Body of pancreas (tissue), 4 donors: ENCODE measurements around the gene SLITRK6. TPM values are rescaled to one million over a fixed set of nuclear protein-coding genes. Genes with fewer than 3 reads are reported as not detected.

ENCODE experiments used
- ATAC-seq: fragments of 150-250 bp; one replicate; pipeline ENCODE4 v1.9.1; 2016
- DNase-seq, 4 donors: peaks; one replicate each; pipeline ENCODE4 v3.0.0-alpha.2; 2019
- H3K27ac ChIP-seq, 4 donors: fragments of 200-600 bp; sonication (generic); 1 replicate in 3 of 4; 2 replicates in 1 of 4; pipeline versions ENCODE4 v1.5.1 to v1.6.1; 2016 to 2019; ENCODE audit warnings: mild to moderate bottlenecking in 1 of 4, mixed read lengths in 1 of 4, moderate library complexity in 1 of 4
- H3K27me3 ChIP-seq, 2 donors: fragments of 200-600 bp; sonication (generic); one replicate each; pipeline ENCODE4 v1.6.0; 2016; ENCODE audit warnings: mild to moderate bottlenecking in 1 of 2
- H3K36me3 ChIP-seq, 2 donors: fragments of 200-600 bp; sonication (generic); replicated peaks in 1 of 2; 2 replicates each; pipeline ENCODE4 v1.5.1; 2016; ENCODE audit warnings: low read depth in 2 of 2; ENCODE audit not compliant: insufficient read depth in 1 of 2
- H3K4me1 ChIP-seq: fragments of 200-600 bp; sonication (generic); one replicate; pipeline ENCODE4 v1.6.0; 2016
- H3K4me3 ChIP-seq, 2 donors: fragments of 200-600 bp; sonication (generic); 1 replicate in 1 of 2; 2 replicates in 1 of 2; pipeline ENCODE4 v1.5.1; 2016 to 2019
- H3K9me3 ChIP-seq, 3 donors: fragments of 200-600 bp; sonication (generic); 1 replicate in 2 of 3; 2 replicates in 1 of 3; pipeline ENCODE4 v1.5.1; 2016
- CTCF ChIP-seq, 7 experiments: fragments of 450-650 bp in 4 of 7; fragments of 200-600 bp in 3 of 7; sonication (generic) in 3 of 7; IDR thresholded peaks; one replicate each; pipeline ENCODE4 v1.5.1; 2016 to 2019; ENCODE audit warnings: antibody characterized with exemption in 7 of 7
- POLR2A ChIP-seq, 3 donors: fragments of 450-650 bp; IDR thresholded peaks; one replicate each; pipeline ENCODE4 v1.6.1; 2016; ENCODE audit warnings: antibody characterized with exemption in 3 of 3, mild to moderate bottlenecking in 2 of 3
- WGBS, 2 donors: methylation state at CpG; one replicate each; pipeline ENCODE4 v1.1.5; 2017; 5-methylcytosine and 5-hydroxymethylcytosine counted together
- intact Hi-C: fragments of 100-400 bp; cut with DNase I; formaldehyde crosslinking; loops from one replicate; pipeline ENCODE4 v1.15.1; 2023
- total RNA-seq, 2 donors: library from RNA; depleted of rRNA; stranded (reverse); fragments of >200 nt; gene quantifications; one replicate each; pipeline ENCODE4 v1.1.0, GENCODE V29; 2016

The SLITRK6 gene
- not detected for total RNA-seq

- Histone ChIP-seq H3K27me3 (no peaks in the 10 kb centered on the region), H3K36me3 (no peaks in the 10 kb centered on the region), H3K27ac (no peak within 1 kb of the TSS), H3K4me1 (no peaks in the 10 kb centered on the region), H3K9me3 (no peaks in the 10 kb centered on the region), H3K4me3 (no peak within 1 kb of the TSS)
- 10 to 11% methylated on average over 3 of the region's 3 CpGs for WGBS, 2 donors
- intact Hi-C loops: no loop called here
- TF ChIP-seq POLR2A (IDR thresholded peaks at IDR 0.05) (no peak), CTCF (IDR thresholded peaks at IDR 0.05) (no peak)
- ATAC-seq: no peak
- peak in 1 of 4 donors; percentile 1 for DNase-seq
Measured at GRCh38 chr13:85799097-85799582, at the start of gene SLITRK6. Gene SLITRK6 (minus strand): TSS chr13:85799419. CDS start chr13:85796508, 2,911 bp downstream.

GRCh38 chr13:85847012-85847411, 47.8 kb upstream of the SLITRK6 start:
- Histone ChIP-seq H3K36me3 (no peaks in the 10 kb centered on the region), H3K9me3 (peaks cover 0 to 15% (median 0%) of the 10 kb centered on the region in 3 donors), H3K4me1 (no peaks in the 10 kb centered on the region), H3K4me3 (no peak overlapping the region), H3K27me3 (no peaks in the 10 kb centered on the region), H3K27ac (no peak overlapping the region)
- no peak for TF ChIP-seq CTCF (IDR thresholded peaks at IDR 0.05)
- 64 to 66% methylated on average over 6 of the region's 6 CpGs for WGBS, 2 donors
- intact Hi-C loops: no loop called here
- no peak for ATAC-seq
- DNase-seq: no peak

- TF ChIP-seq POLR2A (IDR thresholded peaks at IDR 0.05): no peak
- TF ChIP-seq CTCF (IDR thresholded peaks at IDR 0.05): no peak
- intact Hi-C loops: no loop called here
- 30 to 35% methylated on average over 2 of the region's 2 CpGs for WGBS, 2 donors
Measured at GRCh38 chr13:85841427-85841826, 42.2 kb upstream of the SLITRK6 start.

GRCh38 chr13:85833921-85834320, 34.7 kb upstream of the SLITRK6 start:
- TF ChIP-seq POLR2A (IDR thresholded peaks at IDR 0.05): no peak
- TF ChIP-seq CTCF (IDR thresholded peaks at IDR 0.05): no peak
- no peak overlapping the region for H3K27ac ChIP-seq
- no peak overlapping the region for H3K4me3 ChIP-seq
- ATAC-seq (no peak), DNase-seq (no peak)
- no peaks in the 10 kb centered on the region for H3K36me3 ChIP-seq
- no peaks in the 10 kb centered on the region for H3K27me3 ChIP-seq
- no peaks in the 10 kb centered on the region for H3K4me1 ChIP-seq
- intact Hi-C loops: no loop called here
- no peaks in the 10 kb centered on the region for H3K9me3 ChIP-seq
- 81 to 90% methylated on average over 2 of the region's 2 CpGs for WGBS, 2 donors

More at GRCh38 chr13:85841427-85841826, 42.2 kb upstream of the SLITRK6 start:
- H3K9me3 ChIP-seq: no peaks in the 10 kb centered on the region
- no peak overlapping the region for H3K4me3 ChIP-seq
- ATAC-seq (no peak), DNase-seq (no peak)
- no peaks in the 10 kb centered on the region for H3K36me3 ChIP-seq
- H3K4me1 ChIP-seq: no peaks in the 10 kb centered on the region
- no peak overlapping the region for H3K27ac ChIP-seq
- no peaks in the 10 kb centered on the region for H3K27me3 ChIP-seq

GRCh38 chr13:85828094-85828684, 29.0 kb upstream of the SLITRK6 start:
- H3K4me3 ChIP-seq: no peak overlapping the region
- peak in 6 of 7 experiments; percentile 42 to 74 (median 46) for TF ChIP-seq CTCF (IDR thresholded peaks at IDR 0.05)
- TF ChIP-seq POLR2A (IDR thresholded peaks at IDR 0.05): no peak
- H3K36me3 ChIP-seq: no peaks in the 10 kb centered on the region
- H3K9me3 ChIP-seq: no peaks in the 10 kb centered on the region
- DNase-seq: no peak
- no peak overlapping the region for H3K27ac ChIP-seq
- WGBS, 2 donors: 28 to 34% methylated on average over 2 of the region's 2 CpGs
- peak; percentile 40 for ATAC-seq
- H3K27me3 ChIP-seq: no peaks in the 10 kb centered on the region
- no peaks in the 10 kb centered on the region for H3K4me1 ChIP-seq
- intact Hi-C loops: no loop called here
